Ammon's horn (tissue), 1 donor: ENCODE results near the gene ARHGAP5.
A peak's percentile ranks its signal among the peaks of the same experiment; 100 is the strongest.
"Not testable (repeated sequence)": the region's sequence is repeated elsewhere in the genome, so short reads cannot be mapped to it uniquely, and the experiment has no call there.

Experiments
- DNase-seq: peaks from one replicate; pipeline ENCODE4 v3.0.0-alpha.2; 2016; ENCODE audit warnings: low spot score

Gene ARHGAP5

GRCh38 chr14:32121536-32121935, 44.4 kb downstream of the ARHGAP5 start:
- DNase-seq: no peak

- DNase-seq: no peak
Observed at GRCh38 chr14:32121948-32122347, 44.8 kb downstream of the ARHGAP5 start.

- DNase-seq: not testable (repeated sequence)
Observed at GRCh38 chr14:32126899-32127730, 50.0 kb downstream of the ARHGAP5 start.

- not testable (repeated sequence) for DNase-seq
Observed at GRCh38 chr14:32127731-32128654, 50.9 kb downstream of the ARHGAP5 start.

- DNase-seq: no peak
Observed at GRCh38 chr14:32128703-32129102, 51.6 kb downstream of the ARHGAP5 start.

GRCh38 chr14:32129124-32129523, 52.0 kb downstream of the ARHGAP5 start:
- DNase-seq: no peak

- not testable (repeated sequence) for DNase-seq
Observed at GRCh38 chr14:32131689-32132088, 54.6 kb downstream of the ARHGAP5 start.

GRCh38 chr14:32134448-32135097, 57.5 kb downstream of the ARHGAP5 start:
- DNase-seq: no peak

- DNase-seq: no peak
Observed at GRCh38 chr14:32136027-32136825, 59.1 kb downstream of the ARHGAP5 start.

- no peak for DNase-seq
Observed at GRCh38 chr14:32137313-32137712, 60.2 kb downstream of the ARHGAP5 start.

- no peak for DNase-seq
Observed at GRCh38 chr14:32137892-32138291, 60.8 kb downstream of the ARHGAP5 start.

GRCh38 chr14:32142341-32142740, 65.2 kb downstream of the ARHGAP5 start:
- peak; percentile 7 for DNase-seq

- no peak for DNase-seq
Observed at GRCh38 chr14:32142754-32143437, 65.8 kb downstream of the ARHGAP5 start.

GRCh38 chr14:32150392-32150791, 73.3 kb downstream of the ARHGAP5 start:
- DNase-seq: no peak

- DNase-seq: no peak
Observed at GRCh38 chr14:32166029-32166428, 88.9 kb downstream of the ARHGAP5 start.

- no peak for DNase-seq
Observed at GRCh38 chr14:32166924-32167323, 89.8 kb downstream of the ARHGAP5 start.

- DNase-seq: no peak
Observed at GRCh38 chr14:32167907-32168306, 90.8 kb downstream of the ARHGAP5 start.

GRCh38 chr14:32169191-32169590, 92.1 kb downstream of the ARHGAP5 start:
- no peak for DNase-seq

GRCh38 chr14:32171469-32171868, 94.4 kb downstream of the ARHGAP5 start:
- no peak for DNase-seq

GRCh38 chr14:32183151-32184058, 106.3 kb downstream of the ARHGAP5 start:
- DNase-seq: no peak
